Spinal cord (tissue), 10 donors: ENCODE results near the gene FAM167B. TPM values are rescaled to one million over a fixed set of nuclear protein-coding genes. Genes with fewer than 3 reads are reported as not detected.

Experiments used
- DNase-seq, 6 donors: peaks; one replicate each; pipeline versions ENCODE4 v3.0.0 to v3.0.0-alpha.2; 2013 to 2015; ENCODE audit warnings: low spot score in 6 of 6, low read depth in 4 of 6
- H3K27ac ChIP-seq: one replicate; pipeline ENCODE4 v1.5.1; 2013; ENCODE audit warnings: low read depth, low read length, control low read depth
- H3K27me3 ChIP-seq: one replicate; pipeline ENCODE4 v1.6.1; 2013; ENCODE audit warnings: low read length; ENCODE audit not compliant: control insufficient read depth, insufficient read depth
- H3K36me3 ChIP-seq: one replicate; pipeline ENCODE4 v1.6.1; 2013; ENCODE audit warnings: low read length; ENCODE audit not compliant: control insufficient read depth, insufficient read depth
- H3K4me1 ChIP-seq: one replicate; pipeline ENCODE4 v1.6.1; 2013; ENCODE audit warnings: low read length; ENCODE audit not compliant: control insufficient read depth, insufficient read depth
- H3K4me3 ChIP-seq: one replicate; pipeline ENCODE4 v1.5.1; 2013; ENCODE audit warnings: low read depth, low read length, control low read depth
- H3K9me3 ChIP-seq: one replicate; pipeline ENCODE4 v1.6.1; 2013; ENCODE audit warnings: low read length; ENCODE audit not compliant: control insufficient read depth, insufficient read depth
- WGBS: methylation state at CpG from one replicate; pipeline ENCODE4 v1.1.5; 2013; ENCODE audit warnings: missing lambda C conversion rate; ENCODE audit not compliant: insufficient coverage; 5-methylcytosine and 5-hydroxymethylcytosine counted together
- polyA plus RNA-seq, 2 donors: library from polyadenylated mRNA; unstranded; fragments of 120-200 nt; gene quantifications; one replicate each; pipeline ENCODE4 v1.2.1, GENCODE V29; 2013; ENCODE audit not compliant: insufficient read length in 2 of 2
- total RNA-seq, 2 donors: library from RNA; depleted of rRNA in 1 of 2; stranded (reverse); fragments of 120-200 nt in 1 of 2; fragments of >200 nt in 1 of 2; gene quantifications; one replicate each; pipeline versions ENCODE4 v1.2.3 to v1.2.4, GENCODE V29; 2013 to 2014
- donor health status: healthy.

The FAM167B gene
- total and polyA plus RNA-seq, 4 donors, result 0.69 to 3.1 (median 2.1) TPM

DNA sequence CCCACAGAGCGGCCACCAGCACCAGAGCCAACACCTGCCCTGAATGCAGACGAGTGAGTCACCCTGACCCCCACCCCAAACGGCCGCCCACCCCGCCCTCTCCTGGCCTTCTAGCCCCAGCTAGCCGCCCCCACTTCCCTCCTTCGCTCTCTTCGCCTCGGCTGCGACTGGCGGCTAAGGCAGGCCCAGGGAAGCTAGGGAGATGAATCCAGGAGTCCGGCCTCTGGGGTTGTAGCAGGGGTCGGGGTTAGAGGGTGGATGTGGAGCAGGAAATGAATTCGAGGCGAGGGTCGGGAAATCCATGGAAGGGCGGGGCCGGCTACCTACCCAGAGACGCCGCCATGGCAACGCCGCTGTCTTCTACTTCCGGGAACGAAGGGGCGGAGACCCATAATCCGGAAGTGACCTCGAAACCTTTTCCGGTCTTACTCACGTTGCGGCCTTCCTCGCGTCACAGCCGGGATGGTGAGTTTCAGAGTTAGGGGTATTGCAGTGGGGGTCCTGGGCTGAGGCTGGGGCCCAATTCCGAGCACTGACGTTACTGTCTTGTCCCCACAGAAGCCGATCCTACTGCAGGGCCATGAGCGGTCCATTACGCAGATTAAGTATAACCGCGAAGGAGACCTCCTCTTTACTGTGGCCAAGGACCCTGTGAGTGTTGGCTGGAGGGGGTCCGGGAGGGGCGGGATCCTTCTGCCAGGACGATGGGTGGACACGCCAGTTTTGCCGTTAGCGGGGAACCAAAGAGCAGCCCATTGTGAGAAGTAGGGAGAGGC, 24.9 kb upstream of the FAM167B start, which contains the start of the genes EIF3I and TMEM234:
EIF3I (plus strand) TSS at position 428 of the 776 bp plus-strand sequence; CDS start at position 463, 35 bp downstream.
TMEM234 (minus strand) TSS at position 374 of the 776 bp plus-strand sequence; CDS start at position 343, 31 bp downstream.
- peak in 5 of 6 donors; percentile 89 to 98 (median 91) for DNase-seq
- Histone ChIP-seq H3K27ac (peak within 1 kb of the TSS; percentile 67), H3K36me3 (peaks cover 44% of the 10 kb centered on the region), H3K27me3 (no peaks in the 10 kb centered on the region), H3K4me1 (peaks cover 24% of the 10 kb centered on the region), H3K9me3 (no peaks in the 10 kb centered on the region), H3K4me3 (peak within 1 kb of the TSS; percentile 71)
- WGBS, result under 1% methylated on average over 37 of the region's 46 CpGs

DNA sequence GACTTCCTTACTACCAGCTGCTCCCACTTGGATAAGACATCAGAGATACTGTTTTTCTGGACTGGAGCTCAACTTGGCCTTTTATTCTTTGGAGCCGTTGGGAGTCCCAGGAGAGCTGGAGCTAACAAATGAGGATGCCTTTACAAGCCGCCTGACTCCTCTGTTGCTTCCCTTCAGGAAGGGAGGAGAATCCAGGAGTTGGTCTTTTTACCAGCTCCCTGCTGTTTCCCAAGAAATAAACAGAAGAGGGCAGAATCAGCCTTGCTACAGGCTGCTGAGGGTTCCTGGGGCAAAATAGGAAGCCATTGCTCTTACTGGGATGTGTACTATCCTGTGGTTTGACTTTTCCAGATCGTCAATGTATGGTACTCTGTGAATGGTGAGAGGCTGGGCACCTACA, 23.3 kb upstream of the FAM167B start:
- no peak overlapping the region for H3K27ac ChIP-seq
- no peak overlapping the region for H3K4me3 ChIP-seq
- WGBS, result 84% methylated on average over 3 of the region's 3 CpGs
- peaks cover 51% of the 10 kb centered on the region for H3K36me3 ChIP-seq
- H3K9me3 ChIP-seq, result no peaks in the 10 kb centered on the region
- no peak for DNase-seq
- H3K27me3 ChIP-seq, result no peaks in the 10 kb centered on the region
- H3K4me1 ChIP-seq, result peaks cover 24% of the 10 kb centered on the region

DNA sequence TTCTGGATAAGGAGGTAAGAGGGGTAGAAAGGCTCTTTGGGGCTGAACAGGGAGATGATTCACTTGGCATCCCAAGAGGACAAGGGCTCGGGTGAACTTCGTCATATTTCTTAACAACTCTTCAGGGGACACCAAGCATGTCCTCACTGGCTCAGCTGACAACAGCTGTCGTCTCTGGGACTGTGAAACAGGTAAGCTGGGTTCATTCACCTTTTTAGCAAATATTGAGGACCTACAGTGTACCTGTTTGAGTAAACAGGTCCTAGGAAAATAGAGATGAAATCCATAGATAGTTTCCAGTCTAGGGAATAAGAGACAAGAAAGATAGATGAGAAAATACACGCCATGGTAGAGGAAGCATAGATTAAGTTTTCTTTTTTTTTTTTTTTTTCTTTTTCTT, 22.7 kb upstream of the FAM167B start:
- DNase-seq, result no peak
- H3K4me3 ChIP-seq, result no peak overlapping the region
- H3K27me3 ChIP-seq, result no peaks in the 10 kb centered on the region
- H3K4me1 ChIP-seq, result peaks cover 24% of the 10 kb centered on the region
- peaks cover 55% of the 10 kb centered on the region for H3K36me3 ChIP-seq
- no CpG with 5 or more reads among the region's 4 CpGs for WGBS
- no peak overlapping the region for H3K27ac ChIP-seq
- H3K9me3 ChIP-seq, result no peaks in the 10 kb centered on the region

DNA sequence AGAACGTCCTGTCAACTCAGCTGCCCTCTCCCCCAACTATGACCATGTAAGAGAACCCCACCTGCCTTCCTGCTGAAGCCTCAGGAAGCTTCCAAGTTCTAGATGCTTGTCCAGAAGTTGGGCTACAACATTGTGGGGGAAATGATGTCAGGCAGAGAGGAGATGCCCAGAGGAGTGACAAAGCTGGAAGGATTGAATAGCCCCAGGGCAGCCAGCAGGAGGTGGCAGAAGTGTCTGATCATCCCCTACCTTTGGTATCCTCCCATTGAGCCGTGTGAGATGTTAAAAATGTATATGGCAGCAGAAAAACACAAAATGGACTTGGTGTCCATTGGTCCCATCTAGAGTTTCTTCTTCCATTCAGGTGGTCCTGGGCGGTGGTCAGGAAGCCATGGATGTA, 18.3 kb upstream of the FAM167B start:
- no peak overlapping the region for H3K4me3 ChIP-seq
- 100% methylated on average over 1 of the region's 3 CpGs for WGBS
- H3K9me3 ChIP-seq, result no peaks in the 10 kb centered on the region
- H3K36me3 ChIP-seq, result peaks cover 88% of the 10 kb centered on the region
- no peaks in the 10 kb centered on the region for H3K27me3 ChIP-seq
- DNase-seq, result no peak
- peaks cover under 1% of the 10 kb centered on the region for H3K4me1 ChIP-seq
- H3K27ac ChIP-seq, result no peak overlapping the region

DNA sequence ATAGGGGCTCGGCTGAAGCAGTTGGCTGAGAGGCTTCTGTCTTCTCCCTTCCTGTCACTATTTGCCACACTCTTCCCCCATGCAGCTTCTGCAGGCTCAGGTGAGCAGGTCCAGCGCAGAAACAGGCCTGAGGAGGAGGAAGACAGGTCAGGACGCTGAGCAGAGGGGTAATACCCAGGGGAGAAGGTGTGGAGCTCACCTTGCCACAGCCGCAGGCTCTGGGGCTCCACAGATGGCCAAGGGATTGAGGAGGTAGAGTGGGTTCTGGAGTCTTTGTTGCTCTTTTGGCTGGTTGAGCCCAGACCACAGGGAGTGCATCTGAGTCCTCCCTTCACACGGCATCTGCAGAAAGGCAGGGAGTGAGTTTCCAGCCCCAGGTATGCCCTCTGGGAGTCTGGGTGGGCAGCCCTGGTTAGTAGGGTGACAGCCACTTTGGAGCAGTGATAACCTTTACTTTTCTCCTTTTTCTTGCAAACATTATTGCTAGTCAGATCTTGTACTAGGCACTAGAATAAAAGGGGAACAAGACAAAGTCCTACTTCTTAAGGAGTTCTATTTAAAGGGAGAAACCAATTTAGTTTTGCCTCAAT, 15.1 kb upstream of the FAM167B start:
- Histone ChIP-seq H3K4me3 (no peak overlapping the region), H3K27ac (no peak overlapping the region), H3K27me3 (no peaks in the 10 kb centered on the region), H3K9me3 (no peaks in the 10 kb centered on the region), H3K4me1 (no peaks in the 10 kb centered on the region), H3K36me3 (peaks cover 77% of the 10 kb centered on the region)
- WGBS, result 88% methylated on average over 4 of the region's 5 CpGs
- no peak for DNase-seq

DNA sequence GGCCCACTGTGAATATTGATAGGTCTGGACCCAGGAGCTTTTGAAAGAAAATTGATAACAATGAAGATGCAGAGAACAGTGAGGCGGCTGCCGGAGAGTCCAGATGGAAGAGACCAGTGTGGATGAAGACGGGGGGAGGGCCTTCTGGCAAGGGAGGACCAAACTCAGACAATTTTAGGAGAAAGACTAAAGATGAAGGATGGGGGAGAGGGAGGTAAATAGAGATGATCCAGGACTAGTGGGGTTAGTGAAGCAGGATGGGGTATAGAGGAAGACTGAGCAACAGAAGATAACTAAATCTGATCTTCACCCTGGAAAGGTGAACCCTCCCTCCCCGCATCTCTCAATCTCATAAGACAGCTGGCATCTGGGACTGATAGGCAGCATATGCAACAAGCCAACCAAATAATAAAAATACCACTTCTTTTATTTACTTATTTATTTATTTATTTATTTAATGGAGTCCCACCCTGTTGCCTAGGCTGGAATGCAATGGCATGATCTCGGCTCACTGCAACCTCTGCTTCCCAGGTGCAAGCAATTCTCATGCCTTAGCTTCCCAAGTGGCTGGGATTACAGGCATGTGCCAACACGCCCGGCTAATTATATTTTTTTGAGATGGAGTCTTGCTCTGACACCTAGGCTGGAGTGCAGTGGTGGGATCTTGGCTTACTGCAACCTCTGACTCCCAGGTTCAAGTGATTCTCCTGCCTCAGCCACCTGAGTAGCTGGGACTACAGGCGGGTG, 14.3 kb upstream of the FAM167B start:
- H3K36me3 ChIP-seq, result peaks cover 69% of the 10 kb centered on the region
- no peak overlapping the region for H3K4me3 ChIP-seq
- no peak overlapping the region for H3K27ac ChIP-seq
- H3K27me3 ChIP-seq, result no peaks in the 10 kb centered on the region
- no peaks in the 10 kb centered on the region for H3K4me1 ChIP-seq
- 71% methylated on average over 6 of the region's 8 CpGs for WGBS
- DNase-seq, result no peak
- H3K9me3 ChIP-seq, result no peaks in the 10 kb centered on the region

DNA sequence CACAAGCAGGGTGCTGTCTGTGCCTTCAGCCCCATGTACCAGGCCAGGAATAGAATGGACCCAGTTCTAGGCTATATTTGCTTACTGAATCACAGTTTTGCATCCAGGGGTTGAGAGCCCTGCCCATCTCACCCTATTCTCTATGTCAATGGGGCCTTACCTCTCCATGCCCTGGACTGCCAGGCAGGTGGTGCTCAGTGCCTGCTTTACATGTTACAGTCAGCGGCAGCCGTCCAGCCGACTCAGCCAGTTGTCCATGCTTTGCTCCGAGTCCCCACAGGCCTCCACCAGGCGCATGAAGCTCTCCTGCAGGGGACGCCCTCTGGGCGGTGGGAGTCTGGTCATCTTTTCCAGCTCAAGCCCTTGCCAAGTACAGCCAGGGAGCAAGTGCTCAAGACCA, 12.2 kb upstream of the FAM167B start:
- Histone ChIP-seq H3K27me3 (no peaks in the 10 kb centered on the region), H3K4me1 (peaks cover 12% of the 10 kb centered on the region), H3K4me3 (no peak overlapping the region), H3K9me3 (no peaks in the 10 kb centered on the region), H3K27ac (no peak overlapping the region), H3K36me3 (peaks cover 50% of the 10 kb centered on the region)
- WGBS, result 89% methylated on average over 7 of the region's 7 CpGs
- no peak for DNase-seq

DNA sequence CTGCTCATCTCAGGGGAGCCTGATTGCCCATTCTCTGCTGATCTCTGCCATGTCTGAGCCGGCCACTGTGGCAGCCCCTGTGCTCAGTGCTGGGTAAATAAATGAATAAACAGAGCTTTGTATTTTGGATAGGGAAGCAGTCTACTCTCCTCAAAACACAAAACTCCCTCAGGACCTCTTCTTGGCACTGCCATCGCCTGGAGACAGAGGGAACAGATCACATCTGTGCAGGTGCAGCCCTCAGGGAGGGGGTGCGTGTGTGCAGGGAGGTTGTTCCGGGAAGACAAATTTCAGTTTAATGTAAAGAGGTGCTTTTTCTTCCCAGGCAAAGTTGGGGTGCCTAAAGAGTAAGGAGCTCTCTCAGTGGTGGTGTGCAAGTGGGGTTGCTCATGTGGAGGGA, 7.7 kb upstream of the FAM167B start:
- no peaks in the 10 kb centered on the region for H3K27me3 ChIP-seq
- 57% methylated on average over 3 of the region's 4 CpGs for WGBS
- peaks cover 41% of the 10 kb centered on the region for H3K4me1 ChIP-seq
- H3K4me3 ChIP-seq, result peak overlapping the region; percentile 79
- DNase-seq, result peak in 2 of 6 donors; percentile 36 to 62
- peaks cover 9% of the 10 kb centered on the region for H3K36me3 ChIP-seq
- H3K9me3 ChIP-seq, result no peaks in the 10 kb centered on the region
- peak overlapping the region; percentile 59 for H3K27ac ChIP-seq

DNA sequence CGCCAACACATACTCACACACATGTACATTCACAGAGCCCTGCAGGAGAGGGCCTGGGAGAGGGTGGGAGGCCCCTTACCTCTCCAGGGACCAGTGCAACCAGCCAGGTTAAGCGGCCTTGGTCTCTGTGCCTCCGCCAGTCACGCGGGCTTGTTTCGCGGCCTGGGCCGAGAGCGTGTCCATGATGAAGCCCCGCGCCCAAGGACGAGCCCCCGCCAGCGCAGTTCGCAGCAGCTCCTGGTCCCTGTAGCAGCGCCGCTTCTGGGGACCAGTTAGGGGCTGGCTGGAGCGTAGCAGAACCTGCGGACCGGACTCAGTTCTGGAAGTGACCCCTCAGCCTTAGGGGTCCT, 7.3 kb upstream of the FAM167B start:
- 19% methylated on average over 20 of the region's 20 CpGs for WGBS
- Histone ChIP-seq H3K36me3 (peaks cover 5% of the 10 kb centered on the region), H3K27ac (peak overlapping the region; percentile 59), H3K4me1 (peaks cover 41% of the 10 kb centered on the region), H3K4me3 (peak overlapping the region; percentile 79), H3K9me3 (no peaks in the 10 kb centered on the region), H3K27me3 (no peaks in the 10 kb centered on the region)
- DNase-seq, result peak in 2 of 6 donors; percentile 36 to 37
